GM23248 (cell line): ENCODE results near the gene ARG1.
"Not testable (repeated sequence)": the region's sequence is repeated elsewhere in the genome, so short reads cannot be mapped to it uniquely, and the experiment has no call there.

Experiments
- EZH2 ChIP-seq: fragments of 200-600 bp; sonication (generic); IDR thresholded peaks from 2 replicates; pipeline ENCODE4 v1.6.1; 2018; ENCODE audit warnings: antibody characterized with exemption, mild to moderate bottlenecking; ENCODE audit not compliant: insufficient read depth, poor library complexity, severe bottlenecking
- EZH2phosphoT487 ChIP-seq: fragments of 200-600 bp; sonication (generic); IDR thresholded peaks from 2 replicates; pipeline ENCODE4 v1.6.1; 2018; ENCODE audit warnings: antibody characterized with exemption, moderate library complexity, mild to moderate bottlenecking, low read depth; ENCODE audit not compliant: insufficient read depth

DNA sequence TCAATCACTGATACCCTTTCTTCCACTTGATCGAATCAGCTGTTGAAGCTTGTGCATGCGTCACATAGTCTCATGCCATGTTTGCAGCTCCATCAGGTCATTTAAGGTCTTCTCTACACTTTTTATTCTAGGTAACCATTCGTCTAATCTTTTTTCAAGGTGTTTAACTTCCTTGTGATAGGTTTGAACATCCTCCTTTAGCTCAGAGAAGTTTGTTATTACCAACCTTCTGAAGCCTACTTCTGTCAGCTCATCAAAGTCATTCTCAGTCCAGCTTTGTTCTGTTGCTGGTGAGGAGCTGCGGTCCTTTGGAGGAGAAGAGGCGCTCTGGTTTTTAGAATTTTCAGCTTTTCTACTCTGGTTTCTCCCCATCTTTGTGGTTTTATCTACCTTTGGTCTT, 42.1 kb upstream of the ARG1 start:
- TF ChIP-seq EZH2, EZH2phosphoT487: not testable (repeated sequence)
